ENCODE results near the gene EHD2.
"Not testable (repeated sequence)": the region's sequence is repeated elsewhere in the genome, so short reads cannot be mapped to it uniquely, and the experiment has no call there.

The EHD2 gene

DNA sequence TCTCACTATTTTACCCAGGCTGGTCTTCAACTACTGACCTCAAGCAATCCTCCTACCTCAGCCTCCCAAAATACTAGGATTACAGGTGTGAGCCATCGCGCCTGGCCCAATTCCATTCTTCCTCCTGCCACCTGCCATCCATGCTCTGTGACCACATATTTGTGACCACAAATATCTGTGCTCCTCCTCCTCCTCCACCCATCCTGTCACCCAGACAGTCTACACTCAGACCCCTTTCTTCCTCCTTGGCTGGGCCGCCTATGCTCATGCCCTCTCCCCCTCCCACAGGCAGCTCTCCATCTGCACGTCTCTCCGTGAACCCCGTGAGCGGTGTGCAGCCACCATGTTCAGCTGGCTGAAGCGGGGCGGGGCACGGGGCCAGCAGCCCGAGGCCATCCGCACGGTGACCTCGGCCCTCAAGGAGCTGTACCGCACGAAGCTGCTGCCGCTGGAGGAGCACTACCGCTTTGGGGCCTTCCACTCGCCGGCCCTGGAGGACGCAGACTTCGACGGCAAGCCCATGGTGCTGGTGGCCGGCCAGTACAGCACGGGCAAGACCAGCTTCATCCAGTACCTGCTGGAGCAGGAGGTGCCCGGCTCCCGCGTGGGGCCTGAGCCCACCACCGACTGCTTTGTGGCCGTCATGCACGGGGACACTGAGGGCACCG lies 3.2 kb downstream of the EHD2 start:
- DNase-seq, result no peak

DNA sequence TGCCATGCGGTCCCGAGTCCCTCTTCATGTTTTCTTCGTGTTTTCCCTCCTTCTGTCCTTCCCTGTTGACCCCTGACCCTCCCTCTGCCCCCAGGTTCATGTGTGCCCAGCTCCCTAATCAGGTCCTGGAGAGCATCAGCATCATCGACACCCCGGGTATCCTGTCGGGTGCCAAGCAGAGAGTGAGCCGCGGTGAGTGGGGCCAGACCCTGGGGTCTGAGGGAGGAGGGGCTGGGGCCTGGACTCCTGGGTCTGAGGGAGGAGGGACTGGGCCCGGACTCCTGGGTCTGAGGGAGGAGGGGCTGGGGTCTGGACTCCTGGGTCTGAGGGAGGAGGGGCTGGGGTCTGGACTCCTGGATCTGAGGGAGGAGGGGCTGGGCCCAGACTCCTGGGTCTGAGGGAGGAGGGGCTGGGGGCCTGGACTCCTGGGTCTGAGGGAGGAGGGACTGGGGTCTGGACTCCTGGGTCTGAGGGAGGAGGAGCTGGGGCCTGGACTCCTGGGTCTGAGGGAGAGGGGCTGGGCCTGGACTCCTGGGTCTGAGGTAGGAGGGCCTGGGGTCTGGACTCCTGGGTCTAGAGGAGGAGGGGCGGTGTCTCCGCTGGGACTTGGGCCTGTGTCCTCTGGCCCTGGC lies 5.3 kb downstream of the EHD2 start:
- not testable (repeated sequence) for DNase-seq

DNA sequence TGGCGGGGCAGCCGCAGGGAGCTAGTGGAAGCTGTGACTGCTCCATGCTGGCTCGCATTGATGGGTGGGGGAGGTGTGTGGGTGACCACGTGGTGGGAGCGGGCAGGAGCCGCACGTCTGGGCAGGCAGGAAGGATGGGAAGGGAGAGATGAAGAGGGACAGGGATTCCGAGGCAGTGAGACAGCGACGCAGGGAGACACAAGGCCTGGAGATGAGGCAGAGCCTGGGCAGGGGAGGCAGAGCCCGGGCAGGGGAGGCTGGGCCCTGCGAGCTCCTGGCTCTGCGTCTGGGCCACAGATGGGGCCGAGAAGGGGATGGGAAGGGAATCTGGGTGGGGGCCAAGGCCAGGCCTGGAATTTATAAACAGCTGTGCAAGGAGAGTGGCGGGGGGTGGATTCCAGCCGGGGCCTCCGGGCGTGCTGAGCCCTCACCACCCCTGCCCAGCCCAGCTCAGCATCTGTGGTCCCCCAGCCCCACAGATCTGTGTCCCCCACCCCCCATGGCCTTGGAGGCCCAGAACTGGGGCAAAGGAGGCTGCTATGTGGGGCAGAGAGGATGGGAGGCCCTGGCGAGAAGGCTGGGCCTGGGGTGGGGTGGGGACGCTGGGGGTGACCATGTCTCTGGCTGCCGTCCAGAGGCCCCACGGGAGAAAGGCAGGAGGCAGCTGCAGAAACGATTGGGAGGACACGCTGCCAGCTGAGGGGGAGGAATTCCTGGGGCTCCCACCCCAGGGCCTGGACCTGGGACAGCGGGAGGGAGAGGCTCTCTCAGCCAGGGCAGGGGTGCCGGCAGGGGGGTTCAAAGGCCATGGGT lies 6.0 kb downstream of the EHD2 start:
- DNase-seq, result no peak

DNA sequence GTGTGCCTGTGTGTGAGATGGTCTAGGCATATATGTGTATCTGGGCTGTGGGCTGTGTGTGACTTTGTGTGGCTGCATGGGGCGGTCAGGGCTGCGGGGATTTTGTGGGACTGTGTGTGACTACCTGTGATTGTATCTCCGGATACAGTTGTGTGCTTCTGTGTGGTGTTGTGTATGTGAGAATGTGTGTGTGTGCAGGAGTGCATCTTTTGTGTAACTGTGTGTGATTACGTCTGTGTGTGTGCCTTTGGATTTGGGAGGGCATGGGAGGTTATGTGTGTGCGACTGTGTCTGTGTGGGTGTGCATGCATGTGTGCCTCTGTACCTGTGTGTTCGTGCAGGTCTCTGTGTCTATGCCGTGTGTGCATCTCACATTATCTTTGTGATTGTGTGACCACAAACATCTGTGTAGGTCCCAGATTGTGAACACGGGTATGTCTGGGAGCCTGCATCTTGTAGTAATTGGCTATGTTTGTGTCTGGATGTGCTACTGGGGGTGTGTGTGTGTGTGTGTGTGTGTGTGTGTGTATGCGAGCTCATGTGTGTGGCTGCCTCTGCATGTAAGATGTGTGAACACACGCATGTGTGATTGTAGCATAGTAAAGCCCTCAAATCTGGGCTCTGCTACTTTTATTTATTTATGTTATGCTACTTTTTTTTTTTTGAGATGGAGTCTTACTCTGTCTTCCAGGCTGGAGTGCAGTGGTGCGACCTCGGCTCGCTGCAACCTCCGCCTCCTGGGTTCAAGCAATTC lies 7.6 kb downstream of the EHD2 start:
- no peak for DNase-seq

DNA sequence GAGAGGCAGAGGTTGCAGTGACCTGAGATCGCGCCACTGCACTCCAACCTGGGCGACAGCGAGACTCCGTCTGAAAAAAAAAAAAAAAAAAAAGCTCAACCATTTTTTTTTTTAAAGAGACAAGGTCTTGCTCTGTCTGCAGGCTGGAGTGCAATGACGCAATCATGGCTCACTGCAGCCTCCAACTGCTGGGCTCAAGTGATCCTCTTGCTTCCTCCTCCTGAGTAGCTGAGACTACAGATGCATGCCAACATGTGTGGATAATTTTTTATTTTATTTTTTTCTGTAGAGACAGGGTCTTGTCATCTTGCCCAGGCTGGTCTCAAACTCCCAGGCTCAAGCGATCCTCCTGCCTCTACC lies 10.3 kb downstream of the EHD2 start:
- DNase-seq, result no peak

DNA sequence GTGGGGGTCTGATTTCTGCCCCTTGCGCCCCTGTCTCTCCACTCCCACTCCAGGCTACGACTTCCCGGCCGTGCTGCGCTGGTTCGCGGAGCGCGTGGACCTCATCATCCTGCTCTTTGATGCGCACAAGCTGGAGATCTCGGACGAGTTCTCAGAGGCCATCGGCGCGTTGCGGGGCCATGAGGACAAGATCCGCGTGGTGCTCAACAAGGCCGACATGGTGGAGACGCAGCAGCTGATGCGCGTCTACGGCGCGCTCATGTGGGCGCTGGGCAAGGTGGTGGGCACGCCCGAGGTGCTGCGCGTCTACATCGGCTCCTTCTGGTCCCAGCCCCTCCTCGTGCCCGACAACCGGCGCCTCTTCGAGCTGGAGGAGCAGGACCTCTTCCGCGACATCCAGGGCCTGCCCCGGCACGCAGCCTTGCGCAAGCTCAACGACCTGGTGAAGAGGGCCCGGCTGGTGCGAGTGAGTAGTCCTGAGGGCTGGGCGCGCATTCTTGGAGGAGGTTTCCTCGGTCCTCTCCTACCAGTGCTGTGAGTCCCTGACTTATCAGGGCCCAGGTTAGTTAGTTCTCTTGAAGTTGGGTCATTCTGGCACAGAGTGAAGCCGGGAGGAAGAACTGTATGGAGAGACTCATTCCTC lies 12.7 kb downstream of the EHD2 start:
- no peak for DNase-seq

DNA sequence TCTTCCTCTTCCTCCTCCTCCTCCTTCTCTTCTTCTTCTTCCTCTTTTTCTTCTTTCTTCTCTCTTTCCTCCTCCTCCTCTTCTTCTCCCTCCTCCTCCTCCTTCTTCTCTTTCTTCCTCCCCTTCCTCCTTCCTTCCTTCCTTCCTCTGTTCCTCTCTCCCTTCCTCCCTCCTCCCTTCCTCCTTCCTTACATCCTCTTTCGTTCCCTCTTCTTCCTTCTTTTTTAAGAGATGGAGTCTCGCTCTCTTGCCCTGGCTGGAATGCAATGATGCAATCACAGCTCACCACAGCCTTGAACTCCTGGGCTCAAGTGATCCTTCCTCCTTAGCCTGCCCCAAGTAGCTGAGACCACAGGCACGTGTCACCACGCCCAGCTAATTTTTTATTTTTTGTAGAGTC lies 13.2 kb downstream of the EHD2 start:
- DNase-seq, result no peak

DNA sequence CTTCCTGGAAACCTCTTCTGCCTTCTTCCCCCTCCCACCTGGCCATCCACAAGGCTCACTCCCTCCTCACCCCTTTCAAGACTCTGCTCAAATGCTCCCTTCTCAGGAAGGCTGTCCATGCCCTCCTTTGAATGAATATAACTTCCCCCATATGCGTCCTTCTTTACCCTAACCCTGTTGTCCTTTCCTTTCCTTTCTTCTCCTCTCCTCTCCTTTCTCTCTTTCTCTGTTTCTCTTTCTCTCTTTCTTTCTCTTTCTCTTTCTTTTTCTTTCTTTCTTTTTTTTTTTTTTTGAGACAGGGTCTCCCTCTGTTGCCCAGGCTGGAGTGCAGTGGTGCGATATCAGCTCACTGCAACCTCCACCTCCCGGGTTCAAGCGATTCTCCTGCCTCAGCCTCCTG lies 15.1 kb downstream of the EHD2 start:
- not testable (repeated sequence) for DNase-seq

DNA sequence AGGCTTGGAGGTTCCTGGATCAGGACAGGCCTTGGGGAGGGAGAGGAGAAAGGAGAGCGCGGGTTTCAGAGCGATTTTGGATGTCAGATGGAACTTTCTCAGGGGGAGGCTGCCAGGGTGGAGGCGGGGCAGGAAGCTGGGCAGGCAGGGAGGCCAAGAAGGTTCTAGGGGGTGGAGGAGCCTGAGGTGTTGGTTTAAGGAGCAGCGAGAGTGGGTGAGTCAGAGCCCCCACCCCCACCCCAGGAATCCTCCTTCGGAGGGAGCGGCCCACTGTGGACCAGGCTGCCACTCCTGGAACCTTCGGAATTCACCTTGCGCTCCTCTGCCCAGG lies 16.2 kb downstream of the EHD2 start:
- no peak for DNase-seq

DNA sequence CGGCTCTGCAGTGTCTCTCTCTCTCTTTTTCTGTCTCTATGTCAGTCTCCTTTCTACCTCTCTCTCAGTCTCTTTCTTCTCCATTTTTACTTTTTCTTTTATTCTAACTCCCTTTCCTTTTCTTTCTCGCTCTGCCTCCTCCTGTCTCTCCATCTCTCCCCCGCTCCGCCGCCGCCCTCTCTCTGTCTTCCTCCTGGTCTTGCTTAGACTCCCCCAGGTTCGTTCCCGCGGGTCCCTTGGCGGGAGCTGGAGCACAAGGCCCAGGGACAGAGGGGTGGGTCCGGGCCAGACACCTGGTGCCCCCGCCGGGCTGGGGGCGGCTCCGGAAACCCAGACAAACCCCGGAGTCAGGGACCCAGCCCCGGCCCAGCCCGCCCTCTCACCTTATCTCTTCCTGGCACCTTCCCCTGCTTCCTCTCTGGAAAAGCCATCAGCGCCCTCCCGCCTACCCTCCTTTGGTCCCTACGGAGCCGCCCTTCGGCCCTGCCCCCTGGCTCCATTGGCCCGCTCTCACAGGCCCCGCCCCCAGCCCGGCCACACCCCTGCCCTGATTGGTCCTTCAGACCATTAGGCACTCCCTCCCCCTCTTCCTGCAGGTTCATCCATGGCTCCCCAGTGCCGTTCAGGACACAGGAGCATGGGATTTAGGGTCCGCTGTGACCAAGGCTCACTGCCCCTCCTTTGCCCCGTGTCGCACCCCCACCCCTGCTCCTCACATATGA lies 16.7 kb downstream of the EHD2 start:
- no peak for DNase-seq

DNA sequence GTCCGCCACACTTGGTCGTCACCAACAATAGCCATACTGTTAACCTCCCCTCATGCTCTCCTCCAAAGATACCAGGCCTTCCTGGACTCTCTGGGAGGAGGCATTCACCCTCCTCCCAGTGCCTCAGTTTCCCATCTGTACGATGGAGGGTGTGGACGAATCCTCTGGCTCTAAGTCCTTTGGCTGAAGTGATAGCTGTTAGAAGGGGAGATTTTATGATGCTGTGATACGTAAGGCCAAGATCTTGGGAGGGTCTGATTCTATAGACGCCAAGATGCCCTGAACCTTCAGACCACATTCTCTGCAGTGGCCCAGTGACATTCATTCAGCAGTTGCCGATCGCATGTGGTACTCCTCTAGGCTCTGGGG lies 17.3 kb downstream of the EHD2 start:
- DNase-seq, result no peak

DNA sequence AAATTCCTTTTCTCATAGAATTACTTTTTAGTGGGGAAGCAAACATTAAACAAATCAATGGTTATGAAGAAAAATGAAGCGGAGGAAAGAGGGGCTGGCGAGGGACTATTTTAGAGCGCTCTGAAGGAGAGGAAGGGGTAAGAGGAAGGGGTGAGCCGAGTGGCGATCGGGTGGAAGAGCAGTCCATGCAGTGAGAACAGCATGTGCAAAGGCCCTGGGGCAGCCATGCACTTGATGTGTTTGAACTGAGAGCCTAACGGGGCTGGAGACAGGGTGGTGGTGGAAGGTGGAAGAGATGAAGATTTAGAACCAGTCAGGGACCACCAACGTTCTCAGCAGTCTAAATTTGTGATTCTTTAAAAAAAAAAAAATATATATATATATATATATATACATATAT lies 17.7 kb downstream of the EHD2 start:
- no peak for DNase-seq

DNA sequence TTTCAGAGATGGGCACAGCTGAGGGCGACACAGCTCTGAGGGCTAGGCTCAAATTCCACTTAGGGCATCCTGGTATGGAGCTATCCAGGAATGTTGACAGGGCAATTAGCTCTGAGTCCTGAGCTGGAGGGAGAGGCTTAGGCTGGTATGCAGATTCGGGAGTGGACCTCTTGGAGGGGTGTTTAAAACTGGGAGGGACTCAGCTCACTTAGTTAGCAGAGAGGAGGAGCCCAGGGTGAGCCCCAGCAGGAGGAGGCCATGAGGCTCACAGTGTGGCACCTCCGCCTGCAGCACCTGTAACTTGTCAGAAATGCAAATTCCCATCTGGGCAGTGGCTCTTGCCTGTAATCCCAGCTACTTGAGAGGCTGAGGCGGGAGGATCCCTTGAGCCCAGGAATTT lies 21.9 kb downstream of the EHD2 start:
- DNase-seq, result no peak

DNA sequence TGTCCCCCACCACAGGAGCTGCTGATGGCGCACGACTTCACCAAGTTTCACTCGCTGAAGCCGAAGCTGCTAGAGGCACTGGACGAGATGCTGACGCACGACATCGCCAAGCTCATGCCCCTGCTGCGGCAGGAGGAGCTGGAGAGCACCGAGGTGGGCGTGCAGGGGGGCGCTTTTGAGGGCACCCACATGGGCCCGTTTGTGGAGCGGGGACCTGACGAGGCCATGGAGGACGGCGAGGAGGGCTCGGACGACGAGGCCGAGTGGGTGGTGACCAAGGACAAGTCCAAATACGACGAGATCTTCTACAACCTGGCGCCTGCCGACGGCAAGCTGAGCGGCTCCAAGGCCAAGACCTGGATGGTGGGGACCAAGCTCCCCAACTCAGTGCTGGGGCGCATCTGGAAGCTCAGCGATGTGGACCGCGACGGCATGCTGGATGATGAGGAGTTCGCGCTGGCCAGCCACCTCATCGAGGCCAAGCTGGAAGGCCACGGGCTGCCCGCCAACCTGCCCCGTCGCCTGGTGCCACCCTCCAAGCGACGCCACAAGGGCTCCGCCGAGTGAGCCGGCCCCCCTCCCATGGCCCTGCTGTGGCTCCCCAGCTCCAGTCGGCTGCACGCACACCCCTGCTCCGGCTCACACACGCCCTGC lies 27.8 kb downstream of the EHD2 start:
- DNase-seq, result no peak

DNA sequence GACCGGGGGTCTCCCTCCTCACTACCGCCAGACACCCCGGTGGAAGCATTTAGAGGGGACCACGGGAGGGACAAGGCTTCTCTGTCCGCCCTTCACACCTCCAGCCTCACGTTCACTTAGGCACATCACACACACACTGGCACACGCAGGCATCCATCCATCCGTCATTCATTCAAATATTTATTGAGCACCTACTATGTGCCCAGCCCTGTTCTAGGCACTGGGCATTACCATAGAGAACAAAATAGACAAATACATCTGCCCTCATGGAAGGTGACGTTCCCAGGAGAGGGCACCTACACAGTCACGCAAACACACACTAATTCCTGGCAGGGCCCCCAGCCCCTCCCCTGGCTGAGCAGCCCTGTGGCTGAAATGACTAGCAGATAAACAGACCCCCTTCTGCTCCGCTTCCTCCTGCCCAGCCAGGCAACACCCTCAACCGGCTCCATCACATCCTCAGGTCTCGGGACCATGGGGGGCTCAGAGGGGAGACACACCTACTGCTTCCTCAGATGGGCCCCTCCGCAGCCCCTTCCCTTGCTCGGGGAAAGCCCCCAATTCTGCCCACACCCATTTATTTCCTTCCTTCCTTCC lies 28.4 kb downstream of the EHD2 start:
- no peak for DNase-seq

DNA sequence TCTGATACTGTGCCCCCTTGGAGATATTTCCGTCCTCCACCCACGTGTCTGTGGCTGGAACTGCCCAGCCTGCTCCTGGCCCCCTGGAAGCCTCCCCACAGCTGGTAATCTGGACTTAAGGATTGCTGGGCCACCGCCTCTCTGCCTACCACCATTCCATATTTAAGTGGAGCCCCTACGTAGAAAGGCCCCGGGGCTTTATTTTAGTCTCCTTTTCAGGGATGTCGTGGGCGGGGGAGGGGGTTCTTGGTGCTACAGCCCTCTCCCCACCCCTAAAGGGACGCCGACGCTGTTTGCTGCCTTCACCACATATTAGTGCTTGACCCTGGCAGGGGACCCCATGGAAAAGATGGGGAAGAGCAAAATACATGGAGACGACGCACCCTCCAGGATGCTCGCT lies 29.4 kb downstream of the EHD2 start:
- DNase-seq, result no peak

DNA sequence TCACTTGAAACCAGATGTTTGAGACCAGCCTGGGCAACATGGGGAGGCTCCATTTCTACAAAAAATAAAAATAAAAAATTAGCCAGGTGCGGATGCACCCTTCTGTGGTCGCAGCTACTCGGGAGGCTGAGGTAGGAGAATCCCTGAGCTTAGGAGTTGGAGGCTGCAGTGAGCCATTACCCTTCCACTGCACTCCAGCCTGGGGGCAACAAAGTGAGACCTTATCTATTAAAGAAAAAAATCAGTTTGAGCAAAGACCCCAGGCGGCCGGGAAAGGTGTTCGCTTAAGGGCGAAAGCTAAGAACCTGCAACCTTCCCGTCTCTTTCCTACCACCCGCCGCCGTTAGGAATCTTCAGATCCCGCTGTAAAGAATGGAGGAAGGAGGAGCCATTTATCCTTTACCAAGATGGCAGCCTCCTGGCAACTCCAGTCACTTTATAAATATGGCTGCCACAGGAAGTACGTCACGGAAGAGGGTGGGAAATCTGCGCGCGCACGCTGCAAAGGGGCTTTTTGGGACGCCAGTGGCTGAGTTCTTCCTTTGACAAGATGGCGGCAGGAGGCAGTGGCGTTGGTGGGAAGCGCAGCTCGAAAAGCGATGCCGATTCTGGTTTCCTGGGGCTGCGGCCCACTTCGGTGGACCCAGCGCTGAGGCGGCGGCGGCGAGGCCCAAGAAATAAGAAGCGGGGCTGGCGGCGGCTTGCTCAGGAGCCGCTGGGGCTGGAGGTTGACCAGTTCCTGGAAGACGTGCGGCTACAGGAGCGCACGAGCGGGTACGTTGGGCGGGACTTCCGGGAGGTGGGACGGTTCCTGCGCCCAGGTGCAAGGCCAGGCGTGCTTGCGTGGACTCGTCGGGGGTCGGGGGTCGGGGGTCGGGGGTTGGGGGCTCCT lies 32.0 kb downstream of the EHD2 start, which contains the start of gene NOP53:
Gene NOP53, plus strand, starts transcription at position 537 of the 892 bp plus-strand sequence. Its CDS starts 14 bp downstream, at position 551.
- DNase-seq, result peak; percentile 93

DNA sequence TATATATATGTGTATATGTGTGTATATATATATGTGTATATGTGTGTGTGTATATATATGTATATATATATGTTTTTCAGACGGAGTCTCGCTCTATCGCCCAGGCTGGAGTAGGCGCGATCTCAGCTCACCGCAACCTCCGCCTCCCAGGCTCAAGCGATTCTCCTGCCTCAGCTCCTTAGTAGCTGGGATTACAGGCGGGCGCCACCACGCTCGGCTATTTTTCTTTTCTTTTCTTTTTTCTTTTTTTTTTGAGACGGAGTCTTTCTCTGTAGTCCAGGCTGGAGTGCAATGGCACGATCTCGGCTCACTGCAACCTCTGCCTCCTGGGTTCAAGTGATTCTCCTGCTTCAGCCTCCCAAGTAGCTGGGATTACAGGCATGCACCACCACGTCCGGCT lies 32.9 kb downstream of the EHD2 start:
- DNase-seq, result not testable (repeated sequence)

DNA sequence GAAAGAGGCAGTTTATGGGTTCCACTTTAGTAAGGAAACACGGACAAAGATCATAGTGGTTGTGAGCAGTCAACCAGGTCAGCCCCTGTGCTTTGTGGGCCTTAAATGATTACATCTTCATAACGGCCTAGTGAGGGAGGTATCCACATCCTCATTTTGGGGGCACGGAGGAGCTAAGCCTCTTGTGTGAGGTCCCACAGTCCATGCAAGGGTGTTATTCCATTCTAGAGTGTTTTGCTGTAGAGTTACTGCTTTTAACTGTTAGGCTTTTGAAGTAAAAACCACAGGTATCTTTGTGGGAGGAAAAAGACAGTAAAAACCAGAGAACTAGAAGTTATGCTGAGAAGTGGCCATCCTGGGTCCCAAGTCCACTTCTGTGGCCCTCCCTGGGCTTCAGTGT lies 36.1 kb downstream of the EHD2 start:
- no peak for DNase-seq

DNA sequence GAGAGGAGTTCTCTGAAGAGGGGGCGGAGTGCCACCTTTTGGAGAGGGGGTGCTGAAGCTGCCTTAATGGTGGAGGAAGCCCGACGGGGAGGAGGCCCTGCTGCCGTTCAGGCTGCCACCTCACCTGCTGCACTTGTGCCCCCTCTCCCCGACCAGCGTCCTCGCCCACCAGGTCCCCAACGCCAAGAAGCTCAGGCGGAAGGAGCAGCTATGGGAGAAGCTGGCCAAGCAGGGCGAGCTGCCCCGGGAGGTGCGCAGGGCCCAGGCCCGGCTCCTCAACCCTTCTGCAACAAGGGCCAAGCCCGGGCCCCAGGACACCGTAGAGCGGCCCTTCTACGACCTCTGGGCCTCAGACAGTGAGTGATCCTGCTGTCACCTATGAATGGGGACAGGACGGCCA lies 37.5 kb downstream of the EHD2 start:
- DNase-seq, result no peak

Measured in NCI-H2029 treated with DMSO at 0.1 percent for 48 hours (cell line).